Fibroblast of villous mesenchyme (primary cell): ENCODE data around the gene SLC9A6. TPM values are rescaled to one million over a fixed set of nuclear protein-coding genes. Genes with fewer than 3 reads are reported as not detected.
A peak's percentile ranks its signal among the peaks of the same experiment; 100 is the strongest.
"Not testable (repeated sequence)": the region's sequence is repeated elsewhere in the genome, so short reads cannot be mapped to it uniquely, and the experiment has no call there.

ENCODE experiments used
- DNase-seq: peaks from one replicate; pipeline ENCODE4 v3.0.0-alpha.2; 2010; ENCODE audit warnings: low read depth
- H3K4me3 ChIP-seq: 2 replicates; pipeline ENCODE4 v1.5.1; 2011; ENCODE audit warnings: low read depth, mild to moderate bottlenecking, low read length
- CTCF ChIP-seq: IDR thresholded peaks from 2 replicates; pipeline ENCODE4 v1.5.1; 2012; ENCODE audit warnings: low read depth, mild to moderate bottlenecking, low read length; ENCODE audit not compliant: insufficient read depth
- total RNA-seq: library from RNA; depleted of rRNA; stranded (reverse); fragments of >200 nt; gene quantifications from 2 replicates; pipeline ENCODE4 v1.2.3, GENCODE V29; 2012

Gene SLC9A6
- total RNA-seq, 1 donor: 28.5 TPM

DNA sequence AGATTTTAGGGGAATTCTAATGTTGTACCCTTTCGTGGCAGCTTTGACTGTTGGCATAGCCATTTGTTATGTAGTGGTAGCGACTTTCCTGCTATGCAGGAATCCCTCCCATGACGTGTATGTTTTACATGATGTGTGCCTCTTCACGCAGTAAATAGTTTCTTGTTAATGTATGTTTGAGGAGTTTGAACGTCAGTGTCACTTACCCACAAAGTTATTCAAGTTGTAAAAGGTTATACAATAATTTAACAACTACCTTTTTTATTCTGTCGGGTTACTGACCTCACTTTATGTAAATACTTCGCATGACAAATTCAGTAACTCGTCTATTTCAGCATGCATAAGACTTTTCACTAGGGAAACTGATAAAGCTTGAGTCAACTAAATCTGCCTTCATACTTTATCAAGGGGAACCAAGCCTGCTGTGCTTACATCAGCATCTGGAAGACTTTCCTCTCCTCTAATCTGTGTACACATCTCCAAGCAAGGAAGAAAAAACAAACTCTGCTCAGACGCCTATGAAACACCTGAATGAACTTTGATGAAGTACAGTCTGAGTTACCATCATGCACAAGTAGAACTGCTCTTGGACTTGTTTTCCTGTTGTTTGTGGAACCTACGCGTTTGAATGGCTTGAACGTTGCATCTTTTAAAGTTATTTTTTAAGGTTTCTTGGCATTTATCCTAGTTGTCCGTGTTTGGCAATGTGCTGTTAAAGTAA, 61.2 kb downstream of the SLC9A6 start:
- H3K4me3 ChIP-seq: no peak overlapping the region
- TF ChIP-seq CTCF: no peak
- DNase-seq: peak; percentile 87

GRCh38 chrX:136047016-136047642, 61.9 kb downstream of the SLC9A6 start:
- DNase-seq: no peak
- no peak overlapping the region for H3K4me3 ChIP-seq
- TF ChIP-seq CTCF: no peak

- DNase-seq: peak; percentile 55
- H3K4me3 ChIP-seq: no peak overlapping the region
- TF ChIP-seq CTCF: no peak
These were observed 62.7 kb downstream of the SLC9A6 start for GRCh38 chrX:136047969-136048368.

- DNase-seq: peak; percentile 57
- H3K4me3 ChIP-seq: no peak overlapping the region
These were observed 63.2 kb downstream of the SLC9A6 start for GRCh38 chrX:136048446-136048845.

GRCh38 chrX:136049608-136050007, 64.4 kb downstream of the SLC9A6 start:
- no peak overlapping the region for H3K4me3 ChIP-seq
- no peak for DNase-seq
- no peak for TF ChIP-seq CTCF

More at GRCh38 chrX:136048446-136048845, 63.2 kb downstream of the SLC9A6 start:
- TF ChIP-seq CTCF: no peak

DNA sequence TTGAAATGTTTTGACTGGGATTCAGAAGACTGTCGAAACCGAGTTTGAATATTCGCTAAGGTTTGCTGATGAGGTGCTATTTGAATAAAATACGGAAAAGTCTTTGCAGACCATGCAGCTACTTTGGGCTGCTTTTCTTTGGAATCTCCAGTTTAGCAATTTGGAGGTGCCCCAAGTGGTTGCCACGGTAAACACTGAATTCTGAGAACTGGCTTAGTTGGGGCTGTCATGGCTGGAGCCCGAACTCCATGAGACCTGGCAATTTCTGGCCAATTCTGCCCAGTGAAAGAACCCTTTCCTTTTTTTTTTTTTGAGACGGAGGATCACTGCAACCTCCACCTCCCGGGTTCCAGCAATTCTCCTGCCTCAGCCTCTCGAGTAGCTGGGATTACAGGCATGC, 65.6 kb downstream of the SLC9A6 start:
- H3K4me3 ChIP-seq: not testable (repeated sequence)

DNA sequence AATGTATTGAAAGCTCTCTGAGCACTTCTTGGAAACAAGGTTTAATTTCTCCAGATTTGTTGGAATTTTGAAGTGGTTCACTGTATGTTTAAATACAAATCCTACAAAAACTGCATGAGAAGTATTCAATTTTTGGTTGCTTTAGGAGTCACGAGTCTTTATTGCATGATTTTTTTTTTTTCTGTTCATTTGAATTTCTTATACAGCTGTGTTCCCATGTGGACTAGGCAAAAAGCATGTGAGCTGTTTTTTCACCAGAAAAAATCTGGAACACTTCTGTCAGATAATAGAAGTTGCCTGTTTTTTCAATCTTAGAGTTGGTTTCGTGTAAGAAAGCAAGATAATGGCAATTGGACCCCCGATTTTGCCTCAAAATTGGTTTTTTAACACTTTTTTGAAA, 66.4 kb downstream of the SLC9A6 start:
- H3K4me3 ChIP-seq: no peak overlapping the region
- DNase-seq: no peak
- no peak for TF ChIP-seq CTCF

More for the DNA sequence above, 65.6 kb downstream of the SLC9A6 start:
- not testable (repeated sequence) for DNase-seq
